Naive B cell (primary cell): ENCODE results near the gene TMEM272. TPM values are rescaled to one million over a fixed set of nuclear protein-coding genes. Genes with fewer than 3 reads are reported as not detected.

ENCODE experiments used
- ATAC-seq, 2 donors: fragments of 150-1000 bp; cut with Tn5 transposase; 2 replicates each; pipeline ENCODE4 v1.10.0; 2021; ENCODE audit warnings: low read depth in 2 of 2, mild to moderate bottlenecking in 2 of 2, moderate library complexity in 2 of 2
- DNase-seq: peaks from one replicate; pipeline ENCODE4 v3.0.0; 2022
- H3K27ac Mint-ChIP-seq, 6 donors: one replicate each; pipeline ENCODE4 v1.8.0; 2020 to 2022; ENCODE audit warnings: mild to moderate bottlenecking in 6 of 6, mixed read lengths in 6 of 6, moderate library complexity in 5 of 6, inconsistent platforms in 2 of 6
- H3K27me3 Mint-ChIP-seq, 3 donors: one replicate each; pipeline ENCODE4 v1.8.0; 2021 to 2022; ENCODE audit warnings: mixed read lengths in 3 of 3, mild to moderate bottlenecking in 1 of 3
- H3K36me3 Mint-ChIP-seq, 2 donors: one replicate each; pipeline ENCODE4 v1.8.0; 2020 to 2022; ENCODE audit warnings: mixed read lengths in 2 of 2, inconsistent platforms in 1 of 2, mild to moderate bottlenecking in 1 of 2
- H3K4me1 Mint-ChIP-seq, 3 donors: one replicate each; pipeline ENCODE4 v1.8.0; 2020 to 2022; ENCODE audit warnings: mixed read lengths in 3 of 3, inconsistent platforms in 1 of 3, mild to moderate bottlenecking in 1 of 3, moderate library complexity in 1 of 3
- H3K4me3 Mint-ChIP-seq, 8 donors: one replicate each; pipeline ENCODE4 v1.8.0; 2020 to 2022; ENCODE audit warnings: mild to moderate bottlenecking in 8 of 8, mixed read lengths in 8 of 8, moderate library complexity in 8 of 8, inconsistent platforms in 2 of 8
- H3K9me3 Mint-ChIP-seq, 7 donors: one replicate each; pipeline ENCODE4 v1.8.0; 2020 to 2022; ENCODE audit warnings: mixed read lengths in 7 of 7, mild to moderate bottlenecking in 5 of 7, inconsistent platforms in 2 of 7, moderate library complexity in 1 of 7
- polyA plus RNA-seq, 6 donors: library from polyadenylated mRNA; unstranded; fragments of 300-500 nt; fragmentation: Illumina TruSeq; gene quantifications; one replicate each; pipeline ENCODE4 v1.2.3, GENCODE V29; 2021; ENCODE audit warnings: low read depth in 6 of 6

Gene TMEM272
- polyA plus RNA-seq, 6 donors from 2014 or later = 0.09 to 0.11 TPM; not detected in 4

DNA sequence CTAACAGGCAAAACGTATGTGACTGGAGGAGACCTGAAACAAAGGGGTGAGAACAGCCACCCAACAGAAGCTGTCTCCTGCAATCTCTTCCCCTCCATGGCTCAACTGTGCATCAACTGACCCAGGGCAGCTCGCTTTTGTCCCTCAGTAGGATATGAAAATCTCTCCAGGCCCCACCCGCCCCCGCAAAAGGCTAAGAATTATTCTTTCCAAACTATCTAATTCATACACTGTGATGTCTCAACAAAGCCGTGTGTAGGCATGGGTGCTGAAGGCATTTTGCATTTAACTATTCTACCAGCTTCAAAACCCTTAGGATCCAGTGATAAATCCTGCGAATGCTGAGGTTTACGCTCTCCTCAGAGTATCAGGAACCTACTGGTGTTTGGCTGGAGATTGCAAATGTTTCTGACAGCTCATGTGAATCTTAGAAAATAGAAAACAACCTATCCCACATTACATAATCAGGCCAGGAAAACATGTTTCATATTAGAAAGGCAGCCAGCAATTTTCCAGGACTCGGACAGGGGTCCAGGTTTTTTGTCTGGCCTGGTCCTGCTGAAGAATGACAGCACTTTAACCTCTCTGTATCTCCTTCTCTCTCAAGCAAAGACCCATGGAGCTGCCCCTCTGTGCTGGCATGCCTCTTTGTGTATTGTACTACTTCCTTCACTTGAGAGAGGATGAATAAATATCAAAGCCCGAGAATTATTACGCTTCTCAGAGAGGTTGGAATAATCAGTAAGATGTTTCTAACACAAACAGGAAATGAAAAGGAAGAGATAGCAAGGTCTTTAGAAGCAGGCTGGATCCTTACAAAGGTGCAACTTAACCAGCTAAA lies 58.3 kb downstream of the TMEM272 start:
- Mint-ChIP-seq H3K27me3 (no peaks in the 10 kb centered on the region), H3K36me3 (peaks cover 13 to 16% of the 10 kb centered on the region in 2 donors), H3K4me1 (peaks cover 7 to 11% (median 8%) of the 10 kb centered on the region in 3 donors), H3K4me3 (peak overlapping the region in 1 of 8 donors; percentile 2), H3K27ac (no peak overlapping the region), H3K9me3 (no peaks in the 10 kb centered on the region)
- ATAC-seq (no peak), DNase-seq (no peak)

DNA sequence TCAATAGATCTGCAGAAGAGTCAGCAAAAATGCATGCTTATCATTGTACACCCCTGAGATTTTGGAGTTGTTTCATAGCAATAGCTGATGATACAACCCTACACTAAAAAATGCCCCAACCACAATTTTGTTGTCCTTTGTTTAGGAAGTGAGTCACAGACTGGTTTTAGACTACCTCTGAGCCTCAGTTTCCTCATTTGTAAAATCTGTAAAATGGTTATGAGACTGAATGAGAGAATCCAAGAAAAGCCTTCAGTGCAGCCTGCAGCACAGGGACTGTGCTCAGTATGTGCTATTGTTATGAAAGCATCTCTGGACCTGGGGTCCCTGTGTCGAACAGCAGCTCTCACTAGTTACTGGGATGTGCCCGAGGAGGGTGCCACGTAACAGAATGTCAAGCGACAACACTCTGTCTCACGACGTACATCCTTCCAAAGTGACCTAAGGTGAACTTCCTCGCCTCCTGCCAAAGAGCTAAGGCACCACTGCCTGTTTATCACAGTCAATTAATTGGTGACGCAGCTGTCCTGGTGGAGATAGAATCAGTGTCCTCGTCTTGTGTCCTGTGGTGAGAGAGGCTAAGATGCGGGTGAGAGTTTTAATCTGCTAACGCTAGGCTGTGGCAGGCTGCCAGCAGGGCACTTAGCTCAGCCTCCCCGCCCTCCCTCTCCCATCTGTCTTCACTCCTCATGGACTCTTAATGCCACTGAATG lies 59.1 kb downstream of the TMEM272 start:
- no peak overlapping the region for H3K27ac Mint-ChIP-seq
- no peaks in the 10 kb centered on the region for H3K9me3 Mint-ChIP-seq
- no peaks in the 10 kb centered on the region for H3K27me3 Mint-ChIP-seq
- H3K4me1 Mint-ChIP-seq = peaks cover 11 to 14% (median 13%) of the 10 kb centered on the region in 3 donors
- ATAC-seq (no peak), DNase-seq (no peak)
- H3K4me3 Mint-ChIP-seq = no peak overlapping the region
- peaks cover 13 to 19% of the 10 kb centered on the region in 2 donors for H3K36me3 Mint-ChIP-seq

- DNase-seq (no peak), ATAC-seq (no peak)
- Mint-ChIP-seq H3K4me1 (peaks cover 11 to 18% (median 14%) of the 10 kb centered on the region in 3 donors), H3K9me3 (no peaks in the 10 kb centered on the region), H3K27me3 (peaks cover 0 to 4% (median 0%) of the 10 kb centered on the region in 3 donors), H3K4me3 (no peak overlapping the region), H3K36me3 (peaks cover 7 to 17% of the 10 kb centered on the region in 2 donors), H3K27ac (peak overlapping the region in 1 of 6 donors; percentile 6)
Measured at GRCh38 chr13:51784097-51784496, 60.9 kb downstream of the TMEM272 start.

DNA sequence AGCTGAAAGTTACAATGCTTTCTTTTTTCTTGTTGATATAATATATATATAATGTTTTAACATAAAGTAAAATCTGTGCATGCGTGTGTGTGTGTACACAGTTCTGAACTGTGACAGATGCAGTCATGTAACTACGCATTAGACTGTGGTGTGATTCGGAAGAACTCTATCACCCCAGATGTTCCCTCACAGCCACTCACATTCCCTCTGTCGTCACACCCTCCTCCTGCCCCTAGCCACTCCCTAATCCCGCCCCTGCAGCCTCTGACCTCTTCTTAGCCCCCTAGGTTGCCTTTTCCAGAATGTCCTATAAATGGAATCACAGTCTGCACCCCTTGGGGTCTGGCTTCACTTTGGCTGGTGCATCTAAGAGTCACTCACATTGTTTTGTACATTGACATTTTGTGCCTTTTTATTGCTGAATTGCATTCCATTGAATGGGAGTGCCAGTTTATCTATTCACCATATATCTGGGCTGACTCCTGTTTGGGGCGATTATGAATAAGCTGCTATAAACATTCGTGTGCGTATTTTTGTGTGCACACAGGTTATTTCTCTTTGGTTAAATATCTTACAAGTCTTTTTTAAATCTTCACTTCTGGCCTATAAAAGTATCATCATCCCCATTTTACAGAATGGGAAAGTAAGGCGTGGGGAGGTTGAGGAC lies 61.4 kb downstream of the TMEM272 start:
- no peak overlapping the region for H3K4me3 Mint-ChIP-seq
- no peak for DNase-seq
- H3K36me3 Mint-ChIP-seq = peaks cover 4 to 17% of the 10 kb centered on the region in 2 donors
- peak overlapping the region in 3 of 6 donors; percentile 6 to 52 (median 42) for H3K27ac Mint-ChIP-seq
- H3K4me1 Mint-ChIP-seq = peaks cover 11 to 22% (median 14%) of the 10 kb centered on the region in 3 donors
- H3K27me3 Mint-ChIP-seq = peaks cover 0 to 4% (median 0%) of the 10 kb centered on the region in 3 donors
- no peak for ATAC-seq
- H3K9me3 Mint-ChIP-seq = no peaks in the 10 kb centered on the region

DNA sequence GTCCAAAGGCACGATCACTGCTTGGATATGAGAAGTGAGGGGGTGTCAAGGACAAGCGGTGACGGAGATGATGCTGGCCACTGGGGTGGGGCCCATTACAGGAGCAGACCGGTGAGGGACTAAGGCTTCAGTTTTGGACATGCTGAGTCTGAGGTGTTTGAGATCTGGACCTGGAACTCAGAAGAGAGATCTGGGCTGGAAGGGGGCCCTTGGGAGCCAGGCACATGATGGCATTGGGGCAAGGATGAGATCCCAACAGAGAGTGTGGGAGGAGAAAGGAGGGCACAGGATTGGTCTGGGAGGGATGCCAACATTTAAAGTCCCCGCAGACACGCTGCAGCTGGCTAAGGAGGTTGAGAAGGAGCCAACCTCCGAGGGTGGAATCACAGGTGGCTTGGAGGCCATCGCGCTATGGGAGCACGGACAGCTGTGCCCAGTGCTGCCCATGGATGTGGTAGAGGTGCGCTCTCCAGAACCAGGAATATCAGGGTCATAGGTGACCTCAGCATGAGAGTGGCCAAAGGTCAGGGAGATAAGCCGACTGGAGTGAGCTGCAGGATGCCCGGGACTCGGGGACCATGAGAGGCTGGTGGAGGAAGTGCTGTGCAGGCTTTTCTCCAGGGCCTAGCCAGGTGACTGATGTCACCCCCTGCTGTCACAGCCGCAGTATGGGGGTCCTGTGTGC lies 62.8 kb downstream of the TMEM272 start:
- peak overlapping the region in 1 of 6 donors; percentile 34 for H3K27ac Mint-ChIP-seq

DNA sequence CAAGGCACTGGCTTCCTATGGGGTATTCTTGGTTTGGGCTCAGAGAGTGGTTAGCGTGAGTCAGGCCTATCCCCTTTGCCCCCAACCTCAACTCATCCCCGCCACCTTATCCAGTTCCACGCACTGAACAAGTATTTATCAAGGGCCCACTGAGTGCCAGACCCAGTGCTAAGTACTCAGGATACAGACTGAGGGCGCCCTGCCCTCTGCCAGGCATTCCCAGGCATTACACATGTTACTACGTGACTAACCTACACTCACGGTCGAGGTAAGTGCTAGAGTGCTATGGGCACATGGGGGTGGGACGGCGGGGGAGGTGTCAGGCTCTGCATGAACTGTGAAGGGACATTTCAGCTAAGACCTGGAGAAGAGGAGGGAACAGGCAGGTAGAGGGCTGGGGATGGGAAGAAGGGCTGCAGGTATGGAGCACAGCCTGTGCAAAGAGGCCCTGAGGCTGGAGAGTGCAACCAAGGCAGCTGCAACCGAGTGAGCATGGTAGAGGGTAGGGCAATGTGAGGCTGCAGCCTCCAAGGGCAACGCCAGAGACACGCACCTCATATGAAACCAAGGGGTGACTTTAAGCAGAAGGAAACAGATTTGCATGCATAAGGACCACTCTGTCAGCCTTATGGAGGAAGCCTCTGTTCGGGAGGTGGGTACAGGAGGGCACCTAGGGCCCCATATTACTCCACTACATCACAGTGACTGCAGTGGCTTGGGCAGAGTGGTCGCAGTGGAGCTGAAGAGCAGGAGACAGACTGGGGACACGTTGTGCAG lies 63.5 kb downstream of the TMEM272 start:
- no peak overlapping the region for H3K4me3 Mint-ChIP-seq
- no peak for DNase-seq

More for the DNA sequence above, 62.8 kb downstream of the TMEM272 start:
- Mint-ChIP-seq H3K27me3 (peaks cover 0 to 4% (median 0%) of the 10 kb centered on the region in 3 donors), H3K4me1 (peaks cover 11 to 25% (median 14%) of the 10 kb centered on the region in 3 donors), H3K4me3 (peak overlapping the region in 1 of 8 donors; percentile 51), H3K36me3 (peaks cover 4 to 17% of the 10 kb centered on the region in 2 donors), H3K9me3 (no peaks in the 10 kb centered on the region)
- ATAC-seq = no peak
- no peak for DNase-seq

GRCh38 chr13:51780099-51780498 lies 64.9 kb downstream of the TMEM272 start:
- ATAC-seq (no peak), DNase-seq (no peak)
- Mint-ChIP-seq H3K36me3 (peaks cover 4 to 17% of the 10 kb centered on the region in 2 donors), H3K4me3 (no peak overlapping the region), H3K9me3 (no peaks in the 10 kb centered on the region), H3K4me1 (peaks cover 11 to 25% (median 14%) of the 10 kb centered on the region in 3 donors), H3K27ac (peak overlapping the region in 1 of 6 donors; percentile 74), H3K27me3 (peaks cover 0 to 4% (median 0%) of the 10 kb centered on the region in 3 donors)

More for the DNA sequence above, 63.5 kb downstream of the TMEM272 start:
- Mint-ChIP-seq H3K27ac (peak overlapping the region in 1 of 6 donors; percentile 24), H3K9me3 (no peaks in the 10 kb centered on the region), H3K27me3 (peaks cover 0 to 4% (median 0%) of the 10 kb centered on the region in 3 donors), H3K36me3 (peaks cover 4 to 17% of the 10 kb centered on the region in 2 donors), H3K4me1 (peaks cover 11 to 25% (median 14%) of the 10 kb centered on the region in 3 donors)
- ATAC-seq = peak; percentile 53 to 56

DNA sequence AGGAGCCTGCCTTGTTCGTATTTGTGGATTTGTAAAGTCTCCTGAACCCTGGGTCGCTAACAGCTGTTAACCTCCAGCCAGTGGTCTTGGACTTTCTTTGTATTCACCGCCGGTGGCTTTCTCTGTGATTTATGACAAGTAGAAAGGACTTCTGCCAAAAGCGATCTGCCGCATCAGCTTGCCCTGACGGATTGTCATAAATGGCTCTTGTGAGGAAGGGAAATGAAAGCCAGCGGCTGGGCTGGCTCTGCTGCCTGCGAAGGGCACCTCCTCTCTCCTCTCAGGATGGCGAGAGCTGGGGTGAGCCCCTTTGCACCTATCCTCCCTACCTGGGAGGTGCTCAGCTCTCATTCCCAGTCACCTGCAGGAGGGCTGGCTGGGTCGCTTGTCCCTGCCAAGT lies 66.6 kb downstream of the TMEM272 start:
- H3K27ac Mint-ChIP-seq = peak overlapping the region in 3 of 6 donors; percentile 7 to 57 (median 35)
- peaks cover 11 to 25% (median 14%) of the 10 kb centered on the region in 3 donors for H3K4me1 Mint-ChIP-seq
- H3K4me3 Mint-ChIP-seq = no peak overlapping the region
- ATAC-seq = no peak
- DNase-seq = no peak
- H3K27me3 Mint-ChIP-seq = peaks cover 0 to 4% (median 0%) of the 10 kb centered on the region in 3 donors
- H3K36me3 Mint-ChIP-seq = peaks cover 4 to 17% of the 10 kb centered on the region in 2 donors
- H3K9me3 Mint-ChIP-seq = no peaks in the 10 kb centered on the region

DNA sequence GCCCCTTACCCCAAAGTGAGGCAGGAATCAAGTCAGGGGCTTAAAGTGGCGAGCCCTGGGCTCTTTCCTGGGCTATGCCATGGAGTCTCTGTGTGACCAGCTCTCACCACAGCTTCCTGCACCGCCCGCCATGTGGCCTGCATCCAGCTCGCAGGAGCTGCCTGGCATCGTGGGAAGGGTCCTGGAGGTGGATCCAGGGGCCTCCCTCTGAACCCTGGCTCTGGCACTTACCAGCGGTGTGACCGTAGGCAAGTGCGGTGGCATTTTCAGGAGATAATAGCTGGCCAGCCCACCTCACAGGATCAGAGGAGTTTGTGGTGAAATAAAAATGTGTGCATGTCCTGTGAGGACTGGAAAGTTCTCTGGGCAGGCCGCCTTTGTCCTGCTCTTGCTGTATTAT lies 67.1 kb downstream of the TMEM272 start:
- Mint-ChIP-seq H3K9me3 (no peaks in the 10 kb centered on the region), H3K27ac (peak overlapping the region in 2 of 6 donors; percentile 7 to 35), H3K4me3 (no peak overlapping the region), H3K27me3 (peaks cover 0 to 4% (median 0%) of the 10 kb centered on the region in 3 donors), H3K36me3 (peaks cover 4 to 17% of the 10 kb centered on the region in 2 donors), H3K4me1 (peaks cover 11 to 25% (median 14%) of the 10 kb centered on the region in 3 donors)
- ATAC-seq = no peak
- no peak for DNase-seq

GRCh38 chr13:51776179-51776578 lies 68.8 kb downstream of the TMEM272 start:
- Mint-ChIP-seq H3K36me3 (peaks cover 4 to 8% of the 10 kb centered on the region in 2 donors), H3K9me3 (no peaks in the 10 kb centered on the region), H3K27ac (no peak overlapping the region), H3K27me3 (peaks cover 0 to 4% (median 0%) of the 10 kb centered on the region in 3 donors), H3K4me1 (peaks cover 0 to 16% (median 4%) of the 10 kb centered on the region in 3 donors), H3K4me3 (no peak overlapping the region)
- DNase-seq (no peak), ATAC-seq (no peak)

GRCh38 chr13:51773515-51773914 lies 71.5 kb downstream of the TMEM272 start:
- no peak overlapping the region for H3K4me3 Mint-ChIP-seq
- peaks cover 0 to 4% of the 10 kb centered on the region in 2 donors for H3K36me3 Mint-ChIP-seq
- peak overlapping the region in 1 of 6 donors; percentile 16 for H3K27ac Mint-ChIP-seq
- no peaks in the 10 kb centered on the region for H3K9me3 Mint-ChIP-seq
- H3K27me3 Mint-ChIP-seq = no peaks in the 10 kb centered on the region
- H3K4me1 Mint-ChIP-seq = peaks cover 0 to 8% (median 0%) of the 10 kb centered on the region in 3 donors
- ATAC-seq = no peak
- DNase-seq = no peak

GRCh38 chr13:51772781-51773180 lies 72.2 kb downstream of the TMEM272 start:
- Mint-ChIP-seq H3K27me3 (no peaks in the 10 kb centered on the region), H3K27ac (peak overlapping the region in 1 of 6 donors; percentile 27), H3K4me3 (no peak overlapping the region), H3K9me3 (no peaks in the 10 kb centered on the region), H3K36me3 (peaks cover 0 to 4% of the 10 kb centered on the region in 2 donors), H3K4me1 (peaks cover 0 to 5% (median 0%) of the 10 kb centered on the region in 3 donors)
- ATAC-seq (no peak), DNase-seq (no peak)
